ENCODE data around the gene MIER2. TPM values are rescaled to one million over a fixed set of nuclear protein-coding genes. Genes with fewer than 3 reads are reported as not detected.

Gene MIER2
- total RNA-seq, 1 donor from 2014 or later: 12.7 TPM

GRCh38 chr19:342801-343421 lies 1.7 kb downstream of the MIER2 start:
- DNase-seq (ENCODE audit: low read depth): peak; percentile 45
- H3K4me3 ChIP-seq (ENCODE audit: low read depth, low read length): peak overlapping the region; percentile 63

GRCh38 chr19:342128-342455 lies 2.5 kb downstream of the MIER2 start:
- Histone ChIP-seq H3K36me3 (ENCODE audit: control insufficient read depth, insufficient read depth, low read length) (no peaks in the 10 kb centered on the region), H3K27me3 (ENCODE audit: control insufficient read depth, insufficient read depth, low read length) (peaks cover 5% of the 10 kb centered on the region), H3K4me3 (ENCODE audit: low read depth, low read length) (no peak overlapping the region)
- TF ChIP-seq CTCF (IDR thresholded peaks at IDR 0.05; ENCODE audit: insufficient read depth, low read length, poor library complexity, severe bottlenecking): no peak
- no peak for DNase-seq (ENCODE audit: low read depth)

More at GRCh38 chr19:342801-343421, 1.7 kb downstream of the MIER2 start:
- H3K27me3 ChIP-seq (ENCODE audit: control insufficient read depth, insufficient read depth, low read length): peaks cover 5% of the 10 kb centered on the region
- no peak for TF ChIP-seq CTCF (IDR thresholded peaks at IDR 0.05; ENCODE audit: insufficient read depth, low read length, poor library complexity, severe bottlenecking)
- no peaks in the 10 kb centered on the region for H3K36me3 ChIP-seq (ENCODE audit: control insufficient read depth, insufficient read depth, low read length)

- Histone ChIP-seq H3K4me3 (ENCODE audit: low read depth, low read length) (no peak overlapping the region), H3K36me3 (ENCODE audit: control insufficient read depth, insufficient read depth, low read length) (no peaks in the 10 kb centered on the region), H3K27me3 (ENCODE audit: control insufficient read depth, insufficient read depth, low read length) (peaks cover 5% of the 10 kb centered on the region)
- no peak for TF ChIP-seq CTCF (IDR thresholded peaks at IDR 0.05; ENCODE audit: insufficient read depth, low read length, poor library complexity, severe bottlenecking)
- DNase-seq (ENCODE audit: low read depth): no peak
These were observed 3.0 kb downstream of the MIER2 start for GRCh38 chr19:341386-342127.

GRCh38 chr19:340620-341385 lies 3.8 kb downstream of the MIER2 start:
- Histone ChIP-seq H3K36me3 (ENCODE audit: control insufficient read depth, insufficient read depth, low read length) (no peaks in the 10 kb centered on the region), H3K4me3 (ENCODE audit: low read depth, low read length) (no peak overlapping the region), H3K27me3 (ENCODE audit: control insufficient read depth, insufficient read depth, low read length) (peaks cover 5% of the 10 kb centered on the region)
- DNase-seq (ENCODE audit: low read depth): no peak
- no peak for TF ChIP-seq CTCF (IDR thresholded peaks at IDR 0.05; ENCODE audit: insufficient read depth, low read length, poor library complexity, severe bottlenecking)

DNA sequence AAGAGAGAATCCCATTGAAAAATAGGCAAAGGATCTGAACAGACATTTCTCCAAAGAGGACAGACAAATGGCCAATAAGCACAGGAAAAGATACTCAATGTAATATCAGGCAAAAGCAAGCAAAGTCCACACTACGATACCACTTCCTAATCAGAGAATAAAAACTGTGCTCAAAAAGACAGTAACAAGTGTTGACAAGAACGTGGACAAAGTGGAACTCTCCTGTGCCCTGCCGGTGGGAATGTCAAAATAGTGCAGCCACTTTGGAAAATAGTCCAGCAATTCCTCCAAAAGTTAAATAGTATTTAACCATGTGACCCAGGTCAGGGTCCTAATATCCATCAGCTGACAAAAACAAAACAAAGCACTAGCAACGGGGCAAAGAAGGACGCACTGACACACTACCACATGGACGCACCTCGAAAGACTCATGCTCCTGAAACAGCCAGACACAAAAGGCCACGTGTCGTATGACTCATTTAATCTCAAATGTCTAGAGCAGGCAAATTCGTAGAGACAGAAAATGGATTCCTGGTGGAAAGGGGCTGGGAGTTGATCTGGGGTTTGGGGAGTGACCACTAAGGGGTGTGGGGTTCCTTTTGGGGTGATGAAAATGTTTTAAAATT lies 5.2 kb downstream of the MIER2 start:
- no peaks in the 10 kb centered on the region for H3K36me3 ChIP-seq (ENCODE audit: control insufficient read depth, insufficient read depth, low read length)
- TF ChIP-seq CTCF (IDR thresholded peaks at IDR 0.05; ENCODE audit: insufficient read depth, low read length, poor library complexity, severe bottlenecking): no peak
- no peak for DNase-seq (ENCODE audit: low read depth)
- H3K4me3 ChIP-seq (ENCODE audit: low read depth, low read length): no peak overlapping the region
- H3K27me3 ChIP-seq (ENCODE audit: control insufficient read depth, insufficient read depth, low read length): no peaks in the 10 kb centered on the region

Data from kidney epithelial cell (primary cell).